Keratinocyte (primary cell): ENCODE data around the gene FGD4. TPM values are rescaled to one million over a fixed set of nuclear protein-coding genes. Genes with fewer than 3 reads are reported as not detected.

Experiments used
- DNase-seq: peaks from one replicate; pipeline ENCODE4 v3.0.0-alpha.2; 2011; ENCODE audit warnings: low read depth, missing footprints, low spot score
- FAIRE-seq: peaks from 2 replicates; lab custom pipeline; 2011; peaks lifted over from hg19 to GRCh38; lab: Jason Lieb, UNC
- H2AFZ ChIP-seq: 2 replicates; pipeline ENCODE4 v1.6.0; 2012; ENCODE audit warnings: low read length, control low read depth, inconsistent platforms; ENCODE audit not compliant: control insufficient read depth
- H3K27ac ChIP-seq: 2 replicates; pipeline ENCODE4 v1.5.1; 2011; ENCODE audit warnings: low read length; ENCODE audit not compliant: control insufficient read depth, insufficient read depth
- H3K27me3 ChIP-seq: 3 replicates; pipeline ENCODE4 v1.6.0; 2011; ENCODE audit warnings: low read length; ENCODE audit not compliant: control insufficient read depth, insufficient read depth; ENCODE audit errors: extremely low read depth
- H3K36me3 ChIP-seq, 2 experiments: 2 replicates in 1 of 2; 3 replicates in 1 of 2; pipeline ENCODE4 v1.5.1; 2011; ENCODE audit warnings: low read length in 2 of 2, mild to moderate bottlenecking in 1 of 2; ENCODE audit not compliant: control insufficient read depth in 2 of 2, insufficient read depth in 2 of 2; ENCODE audit errors: extremely low read depth in 1 of 2
- H3K4me1 ChIP-seq: 3 replicates; pipeline ENCODE4 v1.5.1; 2011; ENCODE audit warnings: low read length; ENCODE audit not compliant: control insufficient read depth, insufficient read depth; ENCODE audit errors: extremely low read depth
- H3K4me2 ChIP-seq: 3 replicates; pipeline ENCODE4 v1.6.0; 2011; ENCODE audit warnings: low read depth, low read length; ENCODE audit not compliant: control insufficient read depth, insufficient read depth; ENCODE audit errors: extremely low read depth
- H3K4me3 ChIP-seq, 3 experiments: fragments of 200-600 bp in 1 of 3; sonication (generic) in 1 of 3; 2 replicates in 2 of 3; 3 replicates in 1 of 3; pipeline ENCODE4 v1.5.1; 2011 to 2016; ENCODE audit warnings: low read length in 3 of 3, mild to moderate bottlenecking in 3 of 3, control low read depth in 2 of 3, inconsistent platforms in 1 of 3, low read depth in 1 of 3, mixed read lengths in 1 of 3, mixed run types in 1 of 3, moderate library complexity in 1 of 3; ENCODE audit not compliant: control insufficient read depth in 2 of 3, insufficient read depth in 2 of 3; ENCODE audit errors: extremely low read depth in 1 of 3
- H3K79me2 ChIP-seq: 2 replicates; pipeline ENCODE4 v1.6.0; 2012; ENCODE audit warnings: low read length; ENCODE audit not compliant: control insufficient read depth, insufficient read depth
- H3K9ac ChIP-seq: 3 replicates; pipeline ENCODE4 v1.6.0; 2011; ENCODE audit warnings: low read length; ENCODE audit not compliant: control insufficient read depth, insufficient read depth; ENCODE audit errors: extremely low read depth
- H3K9me1 ChIP-seq: 3 replicates; pipeline ENCODE4 v1.6.0; 2011; ENCODE audit warnings: low read length; ENCODE audit not compliant: control insufficient read depth, insufficient read depth; ENCODE audit errors: extremely low read depth
- H3K9me3 ChIP-seq: 2 replicates; pipeline ENCODE4 v1.5.1; 2012; ENCODE audit warnings: low read depth, low read length; ENCODE audit not compliant: control insufficient read depth
- H4K20me1 ChIP-seq: 3 replicates; pipeline ENCODE4 v1.6.0; 2011; ENCODE audit warnings: low read length; ENCODE audit not compliant: control insufficient read depth, insufficient read depth; ENCODE audit errors: extremely low read depth
- CTCF ChIP-seq, 3 experiments: IDR thresholded peaks in 1 of 3; conservative IDR thresholded peaks in 1 of 3; optimal IDR thresholded peaks in 1 of 3; 2 replicates in 2 of 3; 3 replicates in 1 of 3; pipeline versions ENCODE3 to v1.5.1; 2011; ENCODE audit warnings: low read length in 3 of 3, mild to moderate bottlenecking in 3 of 3, moderate library complexity in 2 of 3, control low read depth in 1 of 3, inconsistent platforms in 1 of 3; ENCODE audit not compliant: insufficient read depth in 2 of 3; ENCODE audit errors: extremely low read depth in 1 of 3
- EZH2 ChIP-seq: IDR thresholded peaks from one replicate; pipeline ENCODE4 v1.6.1; 2012; ENCODE audit warnings: inconsistent platforms, mild to moderate bottlenecking, low read length, moderate library complexity
- dilution Hi-C: fragments of 300-500 bp; cut with MboI; formaldehyde crosslinking; loops from one replicate; pipeline ENCODE4 v1.7.0; 2020; ENCODE audit warnings: low sequenced_read_pairs; ENCODE audit not compliant: extremely low pct_ligation_motif_present
- polyA plus RNA-seq, 5 experiments: library from polyadenylated mRNA; depleted of rRNA in 3 of 5; stranded (reverse) in 3 of 5; stranded (forward) in 1 of 5; unstranded in 1 of 5; fragments of >200 nt; gene quantifications; 1 replicate in 1 of 5; 2 replicates in 3 of 5; 3 replicates in 1 of 5; pipeline versions ENCODE4 v1.2.1 to v1.2.3, GENCODE V29; 2011 to 2012; ENCODE audit warnings: missing spikeins in 2 of 5, low read depth in 1 of 5, low replicate concordance in 1 of 5

FGD4 gene
- polyA plus RNA-seq, 1 donor (not counting 4 experiments of a cell fraction or from before 2014, with no cell fraction given) = 10.5 TPM

DNA sequence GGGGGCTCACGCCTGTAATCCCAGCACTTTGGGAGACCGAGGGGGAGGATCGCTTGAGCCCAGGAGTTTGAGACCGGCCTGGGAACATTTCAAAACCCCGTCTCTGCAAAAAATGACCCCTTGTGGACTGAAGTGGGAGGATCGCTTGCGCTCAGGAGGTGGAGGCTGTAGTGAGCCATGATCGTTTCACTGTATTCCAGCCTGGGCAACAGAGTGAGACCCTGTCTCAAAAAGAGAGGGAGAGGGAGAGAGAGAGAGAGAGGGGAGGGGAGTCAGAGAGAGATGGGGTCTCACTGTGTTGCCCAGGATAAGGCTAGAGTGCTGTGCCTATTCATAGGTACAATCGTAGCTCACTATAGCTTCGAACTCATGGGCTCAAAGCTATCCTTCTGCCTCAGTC lies 2.8 kb downstream of the FGD4 start:
- peaks cover 4% of the 10 kb centered on the region for H3K4me1 ChIP-seq
- no peak for DNase-seq

GRCh38 chr12:32402946-32403345 lies 3.6 kb downstream of the FGD4 start:
- Histone ChIP-seq H3K27me3 (no peaks in the 10 kb centered on the region), H3K36me3 (peaks cover 0 to 4% of the 10 kb centered on the region in 2 experiments), H4K20me1 (peaks cover 3% of the 10 kb centered on the region), H3K4me2 (no peak overlapping the region), H3K79me2 (peaks cover 69% of the 10 kb centered on the region), H3K9me3 (no peaks in the 10 kb centered on the region), H3K27ac (no peak overlapping the region), H3K4me1 (peaks cover 4% of the 10 kb centered on the region), H2AFZ (no peak overlapping the region), H3K9ac (no peak overlapping the region), H3K9me1 (no peaks in the 10 kb centered on the region), H3K4me3 (no peak overlapping the region)
- DNase-seq (no peak), FAIRE-seq (no peak)
- dilution Hi-C loops = no loop called here
- TF ChIP-seq CTCF (optimal IDR thresholded peaks at IDR 0.05 in 1 of 3, IDR thresholded peaks at IDR 0.05 in 1 of 3, conservative IDR thresholded peaks at IDR 0.05 in 1 of 3; ENCODE audit: extremely low read depth in 1 of 3, insufficient read depth in 2 of 3, low read length in 3 of 3) (no peak), EZH2 (no peak)

More for the DNA sequence above, 2.8 kb downstream of the FGD4 start:
- Histone ChIP-seq H3K79me2 (peaks cover 61% of the 10 kb centered on the region), H2AFZ (no peak overlapping the region), H4K20me1 (peaks cover 3% of the 10 kb centered on the region), H3K36me3 (peaks cover 0 to 4% of the 10 kb centered on the region in 2 experiments), H3K27me3 (no peaks in the 10 kb centered on the region), H3K9me1 (no peaks in the 10 kb centered on the region), H3K9ac (no peak overlapping the region), H3K4me3 (no peak overlapping the region), H3K27ac (no peak overlapping the region), H3K9me3 (no peaks in the 10 kb centered on the region), H3K4me2 (no peak overlapping the region)
- TF ChIP-seq CTCF (optimal IDR thresholded peaks at IDR 0.05 in 1 of 3, IDR thresholded peaks at IDR 0.05 in 1 of 3, conservative IDR thresholded peaks at IDR 0.05 in 1 of 3; ENCODE audit: extremely low read depth in 1 of 3, insufficient read depth in 2 of 3, low read length in 3 of 3) = no peak
- no peak for TF ChIP-seq EZH2
- no peak for FAIRE-seq
- dilution Hi-C loops = no loop called here
